HG03280 (cell line): ENCODE results near the gene CASZ1.

Experiments
- ATAC-seq: cut with Tn5 transposase; IDR thresholded peaks from one replicate; pipeline ENCODE4 v1.9.1; 2021; ENCODE audit warnings: mild to moderate bottlenecking, moderate library complexity; ENCODE audit not compliant: unreplicated experiment

CASZ1 gene

DNA sequence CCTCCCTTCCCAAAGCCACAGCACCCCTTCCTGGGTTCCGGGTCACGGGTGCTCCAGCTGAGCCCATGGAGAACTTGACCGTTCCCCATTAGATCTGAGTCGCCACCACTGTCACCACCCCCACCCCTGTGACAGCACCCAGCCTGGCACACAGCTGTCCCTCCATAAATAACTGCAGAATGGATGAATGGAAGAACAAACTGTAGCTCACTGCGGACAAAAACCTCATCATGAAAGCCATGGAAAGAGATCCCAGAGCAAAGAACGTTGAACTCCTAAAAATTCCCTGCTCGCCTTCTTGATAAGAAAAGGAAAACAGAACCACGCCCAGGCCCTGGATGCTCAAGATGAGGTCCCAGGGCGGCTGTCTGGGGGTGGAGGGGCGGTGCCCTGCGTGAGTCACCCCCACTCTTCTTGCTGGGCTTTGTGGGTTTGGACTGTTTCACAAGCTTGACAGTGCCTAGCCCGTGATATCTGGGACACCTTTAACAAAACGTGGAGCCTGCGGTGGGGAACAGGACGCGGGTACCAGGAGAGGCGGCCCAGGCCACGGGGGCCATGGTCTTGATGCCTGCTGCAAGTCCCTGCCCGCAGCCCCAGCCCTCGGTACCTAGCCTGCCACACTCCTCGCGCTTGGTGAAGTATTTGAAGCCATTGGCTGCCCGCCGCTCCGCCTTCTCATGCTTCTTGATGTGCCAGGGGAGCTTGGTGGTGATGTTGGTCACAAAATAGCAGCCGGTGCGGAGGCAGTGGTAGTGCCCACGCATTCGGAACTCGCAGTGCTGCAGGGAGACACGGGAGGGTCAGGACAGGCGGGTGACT is 151.9 kb downstream of the CASZ1 start:
- no peak for ATAC-seq

DNA sequence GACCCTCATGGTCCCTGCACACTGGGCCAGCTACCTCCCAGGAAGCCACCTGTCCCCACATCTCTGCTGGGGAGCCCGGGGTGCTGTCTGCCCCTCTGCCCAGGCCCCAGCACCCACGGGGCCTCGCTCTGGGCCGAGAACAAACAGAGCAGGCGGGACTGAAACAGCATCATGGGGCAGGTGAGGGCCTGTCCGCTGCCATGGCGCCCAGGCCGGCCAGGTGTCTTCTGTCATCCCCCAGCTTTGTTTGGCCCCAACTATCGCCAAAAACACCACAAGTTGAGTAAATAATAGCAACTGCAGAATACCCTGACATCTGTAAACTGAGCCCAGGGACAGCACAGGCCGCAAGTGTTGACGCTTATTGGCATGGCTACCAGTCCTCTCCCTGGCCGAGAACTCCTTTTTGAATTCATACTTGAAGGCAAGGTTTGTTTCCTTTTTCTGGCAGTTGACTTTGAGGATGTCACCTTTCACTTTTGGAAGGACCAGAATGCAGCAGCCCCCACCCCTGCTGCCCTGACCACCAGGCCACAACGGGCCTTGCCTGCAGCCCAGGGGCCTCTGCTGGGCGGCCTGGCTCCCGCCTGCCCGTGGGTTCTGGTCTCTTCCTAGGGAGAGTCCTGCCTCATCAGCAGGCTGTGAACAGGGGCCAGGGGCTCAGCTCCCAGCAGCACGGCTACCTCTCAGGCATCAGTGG is 152.7 kb downstream of the CASZ1 start:
- ATAC-seq, result no peak

DNA sequence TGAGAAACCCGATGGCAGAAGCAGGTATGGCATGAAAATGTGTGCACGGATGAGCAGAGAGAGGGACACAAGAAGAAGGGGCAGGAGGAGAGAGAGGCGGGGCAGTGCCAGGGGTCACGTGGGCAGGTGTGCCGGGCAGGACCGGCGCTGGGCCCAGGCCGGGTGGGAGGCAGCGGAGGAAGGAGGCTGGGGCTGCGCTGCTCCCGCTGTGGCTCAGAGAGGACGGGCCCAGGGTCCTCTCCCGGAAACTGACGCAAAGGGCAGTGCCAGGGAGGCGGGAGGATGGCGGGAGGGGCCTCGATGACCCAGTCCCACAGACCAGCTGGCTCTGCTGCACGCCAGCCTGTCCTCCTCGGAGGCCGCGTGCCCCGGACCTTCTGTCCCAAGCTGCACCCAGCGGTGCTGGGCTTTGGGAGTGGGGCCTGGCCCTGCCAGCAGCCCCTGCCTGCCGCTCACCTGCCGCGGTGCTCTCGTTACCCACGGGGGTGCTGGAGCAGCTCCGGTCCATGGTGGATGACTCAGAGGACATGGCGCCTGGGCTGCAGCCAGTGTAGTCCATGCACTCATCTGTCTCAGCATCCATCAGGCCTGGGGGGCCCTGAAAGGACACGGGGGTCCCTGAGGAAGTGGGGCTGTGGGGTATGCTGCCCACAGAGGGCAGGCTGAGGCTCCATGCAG is 153.9 kb downstream of the CASZ1 start:
- no peak for ATAC-seq

DNA sequence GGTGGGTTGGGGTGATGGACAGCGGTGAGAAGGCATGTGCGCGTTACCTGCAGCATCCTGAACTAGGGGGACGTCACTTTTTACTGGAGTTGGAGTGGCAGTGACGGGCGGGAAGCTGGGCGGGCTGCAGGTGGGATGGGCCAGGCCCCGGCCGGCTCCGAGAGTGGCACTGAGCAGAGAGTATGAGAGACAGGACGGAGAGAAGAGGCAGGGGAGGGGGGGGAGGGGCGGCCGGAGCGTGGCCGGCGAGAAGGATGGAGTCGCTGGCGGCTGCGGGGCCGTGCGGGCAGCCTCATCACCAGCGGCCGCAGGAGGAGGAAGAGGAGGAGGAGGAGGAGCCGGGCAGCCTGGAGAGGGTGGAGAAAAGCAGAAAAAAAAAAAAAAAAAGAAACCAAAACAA is 154.5 kb downstream of the CASZ1 start:
- ATAC-seq, result no peak

DNA sequence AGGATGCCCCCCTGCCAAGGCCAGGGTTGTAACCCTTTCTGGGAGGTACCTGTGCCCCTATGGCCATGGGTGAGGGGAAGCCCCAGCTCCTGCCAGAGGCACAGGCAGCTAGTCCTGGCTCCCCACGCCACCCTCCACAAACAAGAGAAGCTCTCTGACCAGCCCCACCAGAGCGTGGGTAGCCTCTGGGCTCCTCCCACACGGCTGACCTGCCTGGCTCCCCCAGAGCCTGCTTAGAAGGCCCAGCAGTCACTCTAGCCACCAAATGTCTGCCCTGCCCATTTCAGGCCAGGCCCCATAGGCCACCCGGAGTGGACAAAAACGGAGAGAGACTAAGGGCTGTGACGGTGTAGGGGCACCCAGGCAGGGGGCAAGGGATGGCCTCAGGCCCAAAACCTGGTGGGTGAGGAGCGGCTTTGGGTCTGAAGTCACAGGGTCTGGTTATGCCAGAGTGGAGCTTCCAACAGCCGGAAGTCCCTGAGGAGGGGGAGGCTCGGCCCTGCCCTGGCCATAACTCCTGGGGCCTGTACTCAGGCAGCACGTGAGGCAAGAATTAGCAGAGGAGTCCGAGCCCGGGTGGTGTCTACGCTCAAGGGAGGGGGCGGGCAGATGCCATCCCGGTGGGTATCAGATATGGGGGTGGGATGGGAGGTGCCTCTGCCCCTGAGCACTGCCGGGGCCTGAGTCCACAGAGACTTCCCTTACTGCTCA is 155.4 kb downstream of the CASZ1 start:
- no peak for ATAC-seq

DNA sequence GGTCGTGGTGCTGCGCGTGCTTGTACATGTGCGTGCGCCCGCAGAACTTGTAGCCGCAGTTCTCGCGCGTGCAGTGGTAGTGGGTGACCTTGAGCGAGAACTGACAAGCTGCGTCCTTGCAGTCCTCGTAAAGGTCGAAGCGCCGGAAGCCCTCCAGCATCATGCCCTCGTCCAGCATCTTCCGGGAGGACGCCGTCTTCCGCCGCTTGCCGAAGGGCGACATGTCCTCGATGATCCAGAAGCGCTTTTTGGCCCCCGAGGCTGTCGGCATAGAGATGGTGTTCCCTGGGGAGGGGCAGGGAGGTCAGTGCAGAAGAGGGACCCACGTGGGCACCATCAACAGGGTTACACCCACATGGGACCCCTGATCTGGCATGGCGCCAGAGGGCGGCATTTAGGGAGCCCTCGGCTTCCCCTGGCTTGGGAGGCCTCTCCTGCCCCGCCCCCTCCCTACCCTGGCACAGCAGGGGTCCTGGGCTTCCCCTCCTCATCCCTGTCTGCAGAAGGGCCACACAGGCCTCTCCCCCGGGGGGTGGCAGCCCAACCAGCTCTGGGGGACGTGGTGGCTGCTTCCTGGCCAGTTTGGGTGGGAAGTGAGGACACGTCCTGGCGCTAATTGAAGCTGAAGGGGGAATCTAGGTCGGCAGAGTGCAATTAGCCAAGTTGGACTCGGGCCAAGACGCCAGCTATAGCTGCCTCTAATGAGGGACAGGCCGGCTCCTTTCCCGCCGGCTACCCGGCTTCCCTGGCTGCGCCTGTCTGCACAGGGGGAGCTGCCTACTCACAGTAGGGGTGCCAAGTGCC is 156.5 kb downstream of the CASZ1 start:
- ATAC-seq, result no peak

DNA sequence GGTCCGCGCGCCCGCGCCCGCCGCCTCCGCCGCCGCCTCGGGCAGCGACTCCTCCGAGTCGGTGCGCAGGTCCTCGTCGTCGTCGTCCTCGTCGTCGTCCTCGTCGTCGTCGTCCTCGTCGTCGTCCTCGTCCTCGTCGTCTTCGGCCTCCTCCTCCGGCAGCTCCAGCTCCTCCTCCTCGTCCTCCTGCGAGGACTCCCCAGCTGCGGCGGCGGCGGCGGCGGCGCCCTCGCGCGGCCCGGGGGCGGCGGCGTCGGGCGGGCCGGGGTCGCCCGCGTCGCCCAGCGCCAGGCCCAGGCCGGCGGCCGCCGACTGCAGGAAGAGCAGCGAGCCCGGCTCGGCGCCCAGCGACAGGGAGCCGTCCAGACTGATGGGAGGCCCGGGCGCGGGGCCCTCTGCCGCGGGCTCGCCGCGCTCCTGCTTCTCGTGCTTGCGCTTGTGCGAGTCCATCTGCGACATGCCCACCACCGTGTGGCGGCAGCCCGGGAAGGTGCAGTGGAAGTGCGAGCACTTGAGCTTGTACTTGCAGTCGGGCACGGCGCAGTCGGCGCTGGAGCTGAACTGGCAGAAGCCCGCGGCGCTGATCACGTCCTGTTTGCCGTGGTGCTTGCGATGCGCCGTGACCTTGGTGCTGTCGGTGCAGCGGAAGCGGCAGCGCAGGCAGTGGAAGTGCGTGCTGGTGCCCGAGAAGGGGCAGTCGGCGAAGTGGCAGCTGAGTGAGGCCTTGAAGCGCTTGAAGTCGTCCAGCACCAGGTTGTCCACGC is 157.3 kb downstream of the CASZ1 start:
- ATAC-seq, result no peak

DNA sequence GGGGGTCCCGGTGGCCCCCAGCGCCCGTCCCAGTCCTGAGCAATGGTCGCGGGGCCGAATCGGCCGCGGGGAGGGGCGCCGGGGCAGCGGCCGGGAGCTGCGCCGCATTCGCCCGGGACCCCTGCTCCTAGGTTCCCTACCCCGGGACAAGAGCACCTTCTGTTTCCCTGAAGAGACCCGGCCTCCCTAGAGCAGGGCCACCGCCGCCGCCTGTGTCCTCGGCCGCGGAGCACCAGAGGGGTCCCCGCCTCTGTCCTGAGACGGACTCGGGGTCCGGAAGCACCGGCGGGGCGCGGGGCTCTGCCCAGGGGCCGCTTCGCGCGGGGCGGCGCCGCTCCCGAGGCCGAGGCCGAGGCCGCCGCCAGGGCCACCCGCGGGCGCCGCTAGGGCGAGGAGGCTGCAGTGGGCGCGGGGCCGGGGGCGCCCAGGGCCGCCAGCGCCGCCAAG is 157.9 kb downstream of the CASZ1 start:
- ATAC-seq, result no peak

DNA sequence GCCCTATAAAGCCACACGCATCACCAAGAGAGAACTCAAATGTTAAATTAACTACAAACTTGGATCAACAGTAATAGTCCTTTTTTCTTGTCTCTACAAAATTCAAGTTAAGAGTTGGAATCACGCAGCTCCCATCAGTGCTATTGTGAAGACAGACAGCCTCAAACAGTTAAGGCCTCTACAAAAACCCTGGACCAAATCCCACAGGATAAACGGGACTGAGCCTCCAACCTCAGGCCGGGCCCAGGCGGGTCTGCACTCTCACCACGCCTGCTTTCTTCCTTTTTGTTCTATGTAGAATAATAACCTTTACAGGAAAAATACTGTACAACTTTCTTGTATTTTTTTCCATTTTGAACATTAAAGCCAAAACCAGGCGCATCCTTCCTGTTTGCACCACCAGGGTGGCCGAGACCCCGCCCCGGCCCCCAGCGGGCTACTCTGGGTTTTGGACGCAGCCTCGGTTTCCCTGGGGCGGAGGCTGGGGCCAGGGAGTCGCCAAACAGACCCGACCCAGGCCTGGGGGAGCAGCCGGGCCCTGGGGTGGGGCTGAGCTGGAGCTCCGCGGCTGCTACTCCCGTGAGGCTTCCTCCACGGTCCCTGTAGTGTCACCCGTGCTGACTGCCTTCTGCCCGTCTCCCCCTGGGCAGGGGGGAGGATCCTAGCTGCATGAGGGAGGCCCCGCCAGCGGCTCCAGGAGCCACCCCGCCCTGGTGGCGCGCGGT is 158.4 kb downstream of the CASZ1 start:
- no peak for ATAC-seq

DNA sequence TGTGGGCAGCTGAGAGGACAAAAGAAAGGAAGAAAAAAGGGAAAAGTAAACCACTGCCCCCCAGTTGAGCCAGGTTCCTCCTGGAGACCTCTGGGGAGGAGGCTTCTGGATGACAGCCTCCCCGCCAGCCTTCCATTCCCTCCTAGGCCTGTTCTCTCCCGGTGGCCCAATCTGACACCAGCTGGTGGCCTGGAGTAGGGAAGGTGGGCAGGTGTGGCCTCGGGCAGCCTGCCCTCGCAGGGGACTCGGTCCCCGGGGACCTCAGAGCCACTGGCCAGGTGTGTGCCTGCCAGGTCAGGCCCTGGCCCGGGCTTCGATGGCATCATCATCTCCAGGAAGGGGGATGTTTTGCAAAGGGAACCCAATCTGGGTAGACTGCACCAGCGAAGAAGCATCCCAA is 159.0 kb downstream of the CASZ1 start:
- no peak for ATAC-seq

DNA sequence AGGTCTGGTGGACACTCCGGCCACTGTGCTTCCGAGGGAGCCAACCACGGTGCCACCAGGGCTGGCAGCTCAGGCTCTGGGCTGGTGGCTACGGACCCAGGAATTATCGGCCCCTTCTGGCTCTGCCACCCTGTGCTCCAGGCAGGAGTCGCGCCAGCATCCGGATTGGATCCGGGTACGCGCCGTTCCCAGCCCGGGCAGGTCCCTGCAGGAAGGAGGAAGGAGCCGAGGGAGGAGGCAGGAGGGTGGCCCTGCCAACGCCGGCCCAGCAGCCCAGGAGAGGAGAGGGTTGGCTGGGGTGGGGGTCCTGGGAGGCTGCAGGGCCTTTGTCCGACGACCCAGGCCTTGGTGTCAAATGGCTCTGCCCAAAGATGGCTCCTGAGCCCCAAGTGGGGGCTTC is 160.5 kb downstream of the CASZ1 start:
- no peak for ATAC-seq

DNA sequence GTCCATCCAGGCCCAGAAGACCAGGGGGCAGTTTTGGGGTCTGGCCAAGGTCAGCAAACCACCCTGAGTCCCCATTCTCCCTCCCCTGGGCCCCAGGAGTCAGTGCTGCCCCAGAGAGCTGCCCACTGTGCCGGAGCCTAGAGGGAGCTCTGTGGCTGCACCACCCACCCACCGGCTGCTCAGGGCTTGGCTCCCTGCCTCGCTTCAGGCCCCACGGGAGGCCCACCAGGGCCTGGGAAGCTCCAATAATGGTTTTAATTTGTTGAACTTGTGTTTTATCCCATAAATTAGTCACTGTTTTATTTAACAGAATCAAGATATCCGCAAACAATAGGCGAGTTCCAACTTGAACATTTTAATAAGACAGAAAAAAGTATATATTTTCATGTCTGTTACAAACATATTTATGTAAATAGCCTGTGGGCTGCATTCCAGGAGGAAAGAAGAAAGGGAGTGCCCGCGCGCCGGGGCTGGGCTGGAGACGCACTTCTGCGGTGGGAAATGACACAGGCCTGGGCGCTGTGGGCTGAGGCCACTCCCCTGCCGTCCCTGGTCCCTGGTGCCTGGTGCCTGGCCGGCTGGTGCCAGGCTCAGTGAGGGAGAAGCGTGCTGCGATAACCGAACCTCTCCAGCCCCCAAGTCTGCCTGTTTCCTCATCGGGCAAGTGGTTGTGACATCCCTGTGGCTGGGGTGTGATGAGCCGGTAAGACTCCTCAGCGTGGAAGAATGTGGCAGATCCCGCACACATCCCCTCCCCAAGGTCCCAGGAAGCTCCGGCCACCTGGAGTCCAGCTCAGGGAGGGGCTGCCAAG is 161.2 kb downstream of the CASZ1 start:
- ATAC-seq, result no peak

DNA sequence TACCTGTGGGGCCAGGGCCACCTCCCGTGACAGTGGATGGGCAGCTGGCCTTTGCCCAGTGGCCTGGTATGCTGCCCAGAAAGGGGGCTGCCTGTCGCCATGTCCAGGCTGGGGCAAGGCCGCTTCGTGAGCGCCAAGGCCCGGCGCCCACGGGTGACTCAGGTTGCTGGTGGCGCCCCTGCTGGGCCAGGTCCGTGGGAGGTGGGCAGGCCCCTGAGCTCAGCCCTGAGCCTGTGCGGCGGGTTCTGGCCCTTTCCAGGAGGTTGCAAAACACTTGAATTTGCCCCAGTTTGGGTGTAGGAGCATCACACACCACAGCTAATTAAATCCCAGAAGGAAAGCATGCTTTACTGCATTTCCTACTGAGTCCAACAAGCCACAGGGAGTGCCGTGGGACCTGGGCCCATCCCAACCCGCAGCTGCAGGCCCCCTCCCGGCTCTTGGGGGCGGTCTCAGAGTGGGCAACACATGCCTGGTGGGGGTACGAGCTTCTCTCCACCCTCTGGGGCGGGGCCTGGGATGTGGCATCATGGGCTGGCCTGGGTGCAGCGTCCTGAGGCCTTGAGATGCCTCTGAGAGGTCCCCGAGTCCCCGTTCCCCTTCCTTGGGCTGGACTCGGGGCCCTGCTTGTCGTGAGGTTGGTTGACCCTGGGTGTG is 161.9 kb downstream of the CASZ1 start:
- no peak for ATAC-seq

DNA sequence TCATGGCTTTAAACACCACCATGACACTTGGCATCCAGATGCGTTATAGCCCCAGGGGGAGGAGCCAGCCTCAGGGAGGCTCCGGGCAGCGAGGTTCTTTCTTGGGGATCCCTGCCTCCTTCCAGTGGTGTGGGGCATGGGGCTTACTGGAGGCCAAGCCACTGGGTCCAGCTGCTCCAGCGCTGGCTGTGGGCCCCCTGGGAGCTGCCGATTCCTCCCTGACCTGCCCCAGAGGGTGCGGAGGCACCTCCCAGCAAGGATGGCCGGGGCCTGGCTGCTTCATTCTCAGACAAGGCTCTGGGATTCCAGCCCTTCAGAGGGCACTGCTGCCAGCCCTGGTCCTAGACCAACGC is 162.4 kb downstream of the CASZ1 start:
- no peak for ATAC-seq

DNA sequence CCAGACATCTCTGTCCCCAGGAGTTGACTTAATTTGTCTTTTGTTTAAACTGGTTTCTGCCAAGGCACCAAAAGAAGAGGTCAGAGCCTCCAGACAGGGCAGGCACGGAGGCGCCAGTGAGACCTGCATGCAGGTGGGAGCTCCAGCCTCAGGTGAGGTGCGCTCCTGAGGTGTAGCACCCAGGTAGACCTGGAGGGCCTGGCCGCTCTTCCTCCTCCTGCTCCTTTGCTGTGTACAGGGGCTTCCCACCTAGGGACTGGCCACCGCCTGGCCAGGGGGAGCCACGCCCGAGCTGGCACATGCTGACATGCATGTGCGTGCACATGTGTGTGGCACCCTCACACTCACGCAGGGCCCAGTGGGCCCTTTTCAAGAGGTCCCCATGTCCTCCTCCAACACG is 163.0 kb downstream of the CASZ1 start:
- no peak for ATAC-seq

DNA sequence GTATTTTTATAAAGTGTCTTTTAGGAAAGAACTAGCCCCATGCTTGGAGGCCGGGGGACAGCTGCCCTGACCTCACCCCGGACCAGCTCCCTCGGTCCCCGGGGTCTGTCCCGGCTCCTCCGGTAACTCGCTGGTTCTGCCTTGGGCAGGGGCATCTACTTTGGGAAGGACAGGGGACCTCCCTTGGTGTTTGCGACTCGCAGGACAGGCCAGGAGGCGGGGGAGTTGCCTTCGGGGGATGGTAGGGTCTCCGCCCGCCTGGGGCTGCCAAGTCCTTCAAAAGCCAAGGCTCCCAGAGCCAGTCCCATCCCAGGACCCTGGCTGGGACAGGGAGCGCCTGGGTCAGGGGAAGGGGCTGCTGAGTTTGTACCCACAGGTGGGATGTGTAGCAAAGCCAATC is 163.8 kb downstream of the CASZ1 start:
- no peak for ATAC-seq

DNA sequence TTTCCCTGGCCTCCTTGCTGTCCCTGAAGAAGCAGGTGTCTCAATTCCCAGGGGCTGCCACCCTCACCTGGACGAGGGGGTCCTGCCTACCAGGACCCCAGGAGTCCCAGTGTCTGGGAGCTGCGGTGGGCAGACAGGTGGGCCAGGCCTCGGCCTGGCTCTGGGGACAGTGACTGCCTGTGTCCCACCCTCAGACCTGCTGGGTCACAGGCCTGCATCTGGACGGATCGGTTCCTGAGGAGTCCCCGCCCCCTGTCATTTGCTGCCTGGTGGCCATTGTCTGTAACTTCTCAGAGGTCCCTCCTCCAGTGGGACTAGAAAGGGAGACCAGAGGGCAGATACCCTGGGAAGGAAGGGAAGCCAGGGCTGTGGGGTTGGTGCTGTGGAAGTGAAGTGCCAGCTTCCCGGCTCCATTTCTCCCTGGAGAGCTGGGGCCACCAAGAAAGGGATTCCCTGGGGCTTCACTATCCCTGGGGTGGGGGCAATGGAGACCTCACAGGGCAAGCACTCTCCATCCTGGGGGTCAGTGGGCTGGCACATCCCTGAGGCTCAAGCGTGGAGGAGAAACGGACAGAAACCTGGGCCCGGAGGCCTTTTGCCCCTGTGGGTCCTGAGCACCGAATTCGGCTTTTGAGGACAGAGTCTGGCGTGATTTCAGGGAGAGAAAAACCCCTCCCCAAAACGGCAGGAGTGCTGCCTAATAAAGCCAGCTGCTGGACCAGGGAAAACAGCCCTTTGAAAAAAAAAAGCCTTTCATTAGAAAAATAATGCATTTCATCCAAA is 164.4 kb downstream of the CASZ1 start:
- ATAC-seq, result no peak
